Measurements from ENCODE around the gene MAGI2.

The MAGI2 gene

DNA sequence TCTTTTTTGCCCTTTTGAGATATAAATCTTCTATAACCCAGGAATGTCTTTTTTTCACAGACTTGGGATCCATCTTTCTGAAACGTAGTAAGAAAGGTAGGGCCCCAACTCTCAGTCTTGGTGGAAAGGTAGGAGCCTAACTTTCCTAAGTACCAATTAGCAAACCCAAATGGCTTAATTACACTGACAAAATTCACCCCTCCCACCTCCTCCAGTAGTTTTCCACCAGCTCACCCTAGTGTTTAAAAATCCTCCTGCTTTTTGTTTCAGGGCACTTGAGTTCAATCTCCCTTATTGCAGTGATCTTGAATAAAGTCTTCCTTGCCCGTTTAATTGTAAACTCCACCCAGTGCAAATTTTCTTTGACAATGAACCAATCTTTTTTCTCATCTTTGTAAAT is 1054.9 kb downstream of the MAGI2 start:
- no peak for DNase-seq (ENCODE audit: low read depth, low spot score)
- CTCF ChIA-PET: no interaction called here
- H3K4me3 ChIP-seq (ENCODE audit: low read depth, low read length): no peak overlapping the region
- POLR2A ChIA-PET: no interaction called here
- TF ChIP-seq, protein P1, sequence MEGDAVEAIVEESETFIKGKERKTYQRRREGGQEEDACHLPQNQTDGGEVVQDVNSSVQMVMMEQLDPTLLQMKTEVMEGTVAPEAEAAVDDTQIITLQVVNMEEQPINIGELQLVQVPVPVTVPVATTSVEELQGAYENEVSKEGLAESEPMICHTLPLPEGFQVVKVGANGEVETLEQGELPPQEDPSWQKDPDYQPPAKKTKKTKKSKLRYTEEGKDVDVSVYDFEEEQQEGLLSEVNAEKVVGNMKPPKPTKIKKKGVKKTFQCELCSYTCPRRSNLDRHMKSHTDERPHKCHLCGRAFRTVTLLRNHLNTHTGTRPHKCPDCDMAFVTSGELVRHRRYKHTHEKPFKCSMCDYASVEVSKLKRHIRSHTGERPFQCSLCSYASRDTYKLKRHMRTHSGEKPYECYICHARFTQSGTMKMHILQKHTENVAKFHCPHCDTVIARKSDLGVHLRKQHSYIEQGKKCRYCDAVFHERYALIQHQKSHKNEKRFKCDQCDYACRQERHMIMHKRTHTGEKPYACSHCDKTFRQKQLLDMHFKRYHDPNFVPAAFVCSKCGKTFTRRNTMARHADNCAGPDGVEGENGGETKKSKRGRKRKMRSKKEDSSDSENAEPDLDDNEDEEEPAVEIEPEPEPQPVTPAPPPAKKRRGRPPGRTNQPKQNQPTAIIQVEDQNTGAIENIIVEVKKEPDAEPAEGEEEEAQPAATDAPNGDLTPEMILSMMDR (IDR thresholded peaks at IDR 0.05; ENCODE audit: insufficient read depth, low read length, missing control alignments): no peak

- H3K4me3 ChIP-seq (ENCODE audit: low read depth, low read length): no peak overlapping the region
- TF ChIP-seq, protein P1 (IDR thresholded peaks at IDR 0.05; ENCODE audit: insufficient read depth, low read length, missing control alignments): no peak
- DNase-seq (ENCODE audit: low read depth, low spot score): no peak
- POLR2A ChIA-PET: no interaction called here
- CTCF ChIA-PET: no interaction called here
Measured at GRCh38 chr7:78398081-78398480, 1055.4 kb downstream of the MAGI2 start.

- ChIA-PET CTCF (no interaction called here), POLR2A (no interaction called here)
- TF ChIP-seq, protein P1 (IDR thresholded peaks at IDR 0.05; ENCODE audit: insufficient read depth, low read length, missing control alignments): no peak
- no peak overlapping the region for H3K4me3 ChIP-seq (ENCODE audit: low read depth, low read length)
- no peak for DNase-seq (ENCODE audit: low read depth, low spot score)
Measured at GRCh38 chr7:78396210-78396609, 1057.3 kb downstream of the MAGI2 start.

DNA sequence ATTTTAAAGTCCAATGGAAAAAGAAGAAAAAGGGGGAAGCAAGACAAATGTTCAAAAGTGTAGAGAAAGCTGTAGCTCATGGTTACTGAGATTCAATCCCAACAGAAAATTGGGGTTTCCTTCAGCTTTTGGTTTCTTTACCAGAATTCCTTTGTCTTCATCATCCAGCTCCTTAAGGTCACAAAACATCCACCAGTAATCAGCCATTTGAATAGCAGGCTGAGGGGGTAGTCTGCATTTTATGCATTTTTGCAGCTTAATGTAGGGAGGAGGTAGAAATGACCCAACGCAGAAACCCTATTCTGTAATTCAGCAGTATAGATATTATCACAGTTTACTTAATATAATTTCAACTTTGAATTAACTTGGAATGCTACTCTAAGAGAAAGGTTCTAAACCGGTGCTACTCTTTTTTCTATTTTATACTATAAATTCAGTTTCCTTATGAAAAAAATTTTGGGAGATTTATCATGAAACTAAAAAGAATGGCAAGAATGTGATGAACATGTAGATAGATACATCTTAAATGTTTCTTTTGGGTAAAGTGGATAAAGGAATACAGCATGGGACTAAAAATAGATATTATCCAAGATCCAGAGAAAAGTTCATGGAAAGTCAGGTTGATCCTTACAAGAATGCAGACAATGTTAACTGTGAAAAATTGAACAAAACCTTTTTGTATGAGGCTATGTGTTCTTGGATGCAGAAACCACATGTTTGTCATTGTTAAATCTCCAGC is 1058.0 kb downstream of the MAGI2 start:
- H3K4me3 ChIP-seq (ENCODE audit: low read depth, low read length): no peak overlapping the region
- DNase-seq (ENCODE audit: low read depth, low spot score): no peak
- TF ChIP-seq, protein P1 (IDR thresholded peaks at IDR 0.05; ENCODE audit: insufficient read depth, low read length, missing control alignments): no peak
- POLR2A ChIA-PET: no interaction called here
- CTCF ChIA-PET: interaction anchor here (0.6 kb wide), 1 partner anchor 46 kb away, joined by 3 read pairs; no protein-coding TSS in a partner anchor

DNA sequence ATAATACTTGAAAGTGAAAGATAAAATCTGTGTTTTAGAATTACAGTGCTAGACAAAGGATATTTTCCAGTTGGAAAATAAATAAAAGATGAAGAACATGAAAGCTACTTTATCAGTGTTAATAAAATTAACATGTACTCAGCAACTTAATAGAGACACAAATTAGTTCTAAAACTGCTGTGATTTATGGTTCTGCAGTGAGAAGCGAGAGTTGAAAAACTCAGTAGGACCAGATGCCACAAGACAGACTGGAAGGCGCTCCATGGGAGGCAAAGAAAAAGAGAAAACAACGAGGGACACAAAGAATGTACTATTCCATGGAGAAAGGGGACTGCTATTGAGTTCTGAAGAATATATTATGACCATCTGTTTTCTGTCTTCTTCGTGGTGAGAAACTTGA is 1064.4 kb downstream of the MAGI2 start:
- TF ChIP-seq, protein P1 (IDR thresholded peaks at IDR 0.05; ENCODE audit: insufficient read depth, low read length, missing control alignments): no peak
- ChIA-PET CTCF (no interaction called here), POLR2A (no interaction called here)
- no peak for DNase-seq (ENCODE audit: low read depth, low spot score)
- no peak overlapping the region for H3K4me3 ChIP-seq (ENCODE audit: low read depth, low read length)

GRCh38 chr7:78386520-78386919 is 1066.9 kb downstream of the MAGI2 start:
- CTCF ChIA-PET: no interaction called here
- no peak overlapping the region for H3K4me3 ChIP-seq (ENCODE audit: low read depth, low read length)
- TF ChIP-seq, protein P1 (IDR thresholded peaks at IDR 0.05; ENCODE audit: insufficient read depth, low read length, missing control alignments): no peak
- no peak for DNase-seq (ENCODE audit: low read depth, low spot score)
- POLR2A ChIA-PET: no interaction called here
